BLaER1 treated with 17β-estradiol and CSF1 and Interleukin-3, amounts not matched to agents 10 nM and 100 nM (cell line): ENCODE data around the gene IQUB.

Source experiments
- H3K27ac ChIP-seq, 11 experiments: shearing (Covaris generic); formaldehyde crosslinking; 2 replicates each; pipeline ENCODE4 v1.8.1; 2022
- H3K27me3 ChIP-seq, 11 experiments: shearing (Covaris generic); formaldehyde crosslinking; 2 replicates each; pipeline ENCODE4 v1.8.1; 2022
- H3K36me3 ChIP-seq, 11 experiments: shearing (Covaris generic); formaldehyde crosslinking; 2 replicates each; pipeline ENCODE4 v1.8.1; 2022
- H3K4me1 ChIP-seq, 10 experiments: shearing (Covaris generic); formaldehyde crosslinking; 2 replicates each; pipeline ENCODE4 v1.8.1; 2022
- H3K4me2 ChIP-seq, 11 experiments: shearing (Covaris generic); formaldehyde crosslinking; 2 replicates each; pipeline ENCODE4 v1.8.1; 2022
- H3K4me3 ChIP-seq, 10 experiments: shearing (Covaris generic); formaldehyde crosslinking; 2 replicates each; pipeline ENCODE4 v1.8.1; 2022
- H3K9ac ChIP-seq, 11 experiments: shearing (Covaris generic); formaldehyde crosslinking; 2 replicates each; pipeline ENCODE4 v1.8.1; 2022
- H3K9me3 ChIP-seq, 11 experiments: shearing (Covaris generic); formaldehyde crosslinking; replicated peaks in 1 of 11; 2 replicates each; pipeline ENCODE4 v1.8.1; 2022
- H4K20me1 ChIP-seq, 11 experiments: shearing (Covaris generic); formaldehyde crosslinking; 2 replicates each; pipeline ENCODE4 v1.8.1; 2022
- Cebpa-rat ChIP-seq, 11 experiments: shearing (Covaris generic); IDR thresholded peaks; 2 replicates each; pipeline ENCODE4 v1.8.1; 2022

Gene IQUB

DNA sequence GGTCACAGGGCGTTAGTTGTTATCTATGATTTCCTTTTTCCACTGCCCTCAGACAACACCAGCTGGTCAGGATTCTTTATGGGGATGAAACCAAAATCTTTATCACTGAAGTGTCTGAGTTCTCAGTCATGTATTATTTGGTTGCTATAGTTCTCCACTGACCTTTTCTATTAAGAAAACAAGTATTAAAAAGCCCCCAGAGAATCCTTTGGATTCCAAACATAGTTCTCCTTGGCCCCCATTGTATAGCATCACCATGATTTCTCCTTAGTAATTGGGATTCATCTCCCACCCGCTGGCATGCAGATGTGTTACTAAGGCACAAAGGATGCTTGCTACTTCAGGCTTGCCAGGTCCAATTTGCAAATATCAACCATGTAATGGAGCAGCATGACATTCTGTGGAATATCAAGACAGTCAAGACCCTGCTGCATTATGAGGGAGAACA lies 94.3 kb downstream of the IQUB start:
- H3K9ac ChIP-seq: no peak overlapping the region
- no peak overlapping the region for H3K27ac ChIP-seq
- H3K9me3 ChIP-seq: no peaks in the 10 kb centered on the region
- no peaks in the 10 kb centered on the region for H3K36me3 ChIP-seq
- H3K4me3 ChIP-seq: no peak overlapping the region
- H3K27me3 ChIP-seq: no peaks in the 10 kb centered on the region
- H4K20me1 ChIP-seq: no peaks in the 10 kb centered on the region
- H3K4me2 ChIP-seq: no peak overlapping the region
- TF ChIP-seq Cebpa-rat (IDR thresholded peaks at IDR 0.05): no peak
- H3K4me1 ChIP-seq: peaks cover 0 to 7% (median 0%) of the 10 kb centered on the region in 10 experiments; a peak in 2 of 20 replicates

DNA sequence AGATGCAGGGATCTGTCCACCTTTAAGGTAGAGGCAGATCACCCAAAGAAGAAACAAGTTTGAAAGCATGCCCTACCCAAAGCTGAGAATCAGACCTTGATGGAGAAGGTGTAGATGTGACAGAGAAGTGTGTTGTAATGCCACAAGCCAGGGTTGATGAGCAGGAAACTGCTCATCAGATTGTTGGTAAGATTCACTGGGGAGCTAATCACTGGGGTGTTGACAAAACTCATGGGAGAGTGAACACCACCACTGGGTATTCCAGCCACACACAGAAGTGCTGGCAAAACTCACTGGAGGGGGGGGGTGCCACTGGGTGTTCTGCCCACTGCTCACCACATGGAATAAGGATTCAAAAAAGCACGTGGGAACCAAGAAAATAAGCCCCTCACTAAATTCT lies 95.2 kb downstream of the IQUB start:
- Histone ChIP-seq H4K20me1 (no peaks in the 10 kb centered on the region), H3K4me2 (0 out of 22 replicates have a peak overlapping the region, but pooled peaks of 1 of the 11 experiments have one; percentile 8), H3K9me3 (no peaks in the 10 kb centered on the region), H3K27ac (no peak overlapping the region), H3K27me3 (no peaks in the 10 kb centered on the region), H3K4me3 (no peak overlapping the region), H3K9ac (no peak overlapping the region), H3K36me3 (no peaks in the 10 kb centered on the region), H3K4me1 (peaks cover 0 to 7% (median 0%) of the 10 kb centered on the region in 10 experiments; a peak in 2 of 20 replicates)
- no peak for TF ChIP-seq Cebpa-rat (IDR thresholded peaks at IDR 0.05)

DNA sequence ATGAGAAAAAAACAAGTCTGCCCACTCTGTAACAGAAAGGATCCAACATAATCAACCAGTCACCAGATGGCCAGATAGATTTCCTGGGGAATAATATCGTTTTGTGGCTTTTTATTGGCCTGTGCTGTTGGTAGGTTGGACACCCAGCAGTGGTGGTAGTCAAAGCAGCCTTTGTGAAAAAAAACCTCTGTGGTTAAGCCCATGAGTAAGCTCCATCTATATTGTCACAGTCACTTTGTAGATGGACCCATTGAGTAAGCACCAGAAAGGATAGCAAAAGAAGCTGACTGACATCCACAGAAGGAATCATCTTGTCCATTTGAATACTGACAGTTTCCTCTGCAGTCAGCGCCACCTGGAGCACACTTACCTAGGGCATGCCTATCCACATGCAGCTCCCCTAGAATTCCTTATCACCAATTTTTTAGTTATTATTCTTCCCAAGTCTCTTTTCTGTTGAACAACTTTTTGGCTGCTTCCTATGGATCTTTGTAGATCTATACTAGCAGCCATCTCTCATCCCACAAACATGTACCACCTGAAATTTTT lies 96.9 kb downstream of the IQUB start:
- Histone ChIP-seq H3K36me3 (no peaks in the 10 kb centered on the region), H3K27me3 (no peaks in the 10 kb centered on the region), H4K20me1 (no peaks in the 10 kb centered on the region), H3K27ac (no peak overlapping the region), H3K9me3 (no peaks in the 10 kb centered on the region), H3K4me1 (peaks cover 0 to 4% (median 0%) of the 10 kb centered on the region in 10 experiments; a peak in 2 of 20 replicates), H3K4me3 (no peak overlapping the region), H3K4me2 (no peak overlapping the region), H3K9ac (no peak overlapping the region)
- TF ChIP-seq Cebpa-rat (IDR thresholded peaks at IDR 0.05): no peak

DNA sequence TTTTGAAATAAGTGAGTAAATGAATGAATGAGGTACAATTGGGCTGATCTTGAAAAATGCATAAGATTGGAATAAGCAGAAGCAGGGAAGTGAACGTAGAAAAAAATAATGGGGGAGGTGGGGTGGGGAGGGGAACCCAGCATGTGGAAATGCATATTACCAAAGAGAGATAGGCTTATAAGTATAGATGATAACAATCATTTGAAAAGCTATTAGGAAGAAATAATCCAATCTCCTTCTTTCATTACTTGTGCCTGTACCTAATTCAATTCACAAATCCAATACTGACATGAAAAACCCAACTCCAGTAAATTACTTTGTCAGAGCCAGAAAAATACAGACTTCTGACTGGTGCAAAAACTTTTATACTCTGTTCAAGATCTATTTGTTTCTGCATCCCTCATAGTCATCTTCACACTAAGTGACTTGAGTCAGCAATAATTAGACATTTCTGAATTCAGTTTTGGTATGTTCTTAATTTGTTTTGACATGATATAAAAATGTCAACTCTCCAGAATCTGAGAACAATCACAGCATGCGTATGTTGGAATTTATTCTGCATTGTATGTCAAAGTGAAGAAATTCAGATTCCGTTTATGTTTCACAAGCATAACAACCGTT lies 99.2 kb downstream of the IQUB start:
- Histone ChIP-seq H3K27me3 (no peaks in the 10 kb centered on the region), H3K9ac (no peak overlapping the region), H3K4me2 (no peak overlapping the region), H4K20me1 (no peaks in the 10 kb centered on the region), H3K27ac (no peak overlapping the region), H3K9me3 (no peaks in the 10 kb centered on the region), H3K36me3 (no peaks in the 10 kb centered on the region), H3K4me1 (peaks cover 0 to 4% (median 0%) of the 10 kb centered on the region in 10 experiments; a peak in 1 of 20 replicates), H3K4me3 (no peak overlapping the region)
- no peak for TF ChIP-seq Cebpa-rat (IDR thresholded peaks at IDR 0.05)

DNA sequence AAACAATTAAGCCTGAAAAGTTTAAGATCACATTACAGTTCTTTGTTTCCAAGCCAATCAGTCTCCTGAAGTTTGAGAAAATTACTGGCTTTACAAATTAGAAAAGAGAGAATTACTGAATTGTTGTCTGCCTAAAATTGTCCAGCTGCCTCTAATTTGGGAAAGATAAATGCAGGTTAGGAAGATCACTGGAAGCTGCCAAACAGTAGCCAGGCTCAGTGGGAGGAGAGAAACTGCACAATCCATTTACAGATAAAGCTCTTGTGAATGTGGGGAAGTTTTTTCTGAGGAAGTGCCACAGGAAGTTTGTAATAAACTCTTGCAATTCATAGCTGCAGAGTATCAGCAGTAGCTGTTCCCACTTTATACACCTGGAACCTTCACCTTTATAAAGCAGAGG lies 100.7 kb downstream of the IQUB start:
- Histone ChIP-seq H4K20me1 (no peaks in the 10 kb centered on the region), H3K9me3 (no peaks in the 10 kb centered on the region), H3K9ac (no peak overlapping the region), H3K27ac (no peak overlapping the region), H3K36me3 (no peaks in the 10 kb centered on the region), H3K4me1 (peaks cover 0 to 4% (median 0%) of the 10 kb centered on the region in 10 experiments; a peak in 1 of 20 replicates), H3K4me2 (no peak overlapping the region), H3K4me3 (no peak overlapping the region), H3K27me3 (no peaks in the 10 kb centered on the region)
- no peak for TF ChIP-seq Cebpa-rat (IDR thresholded peaks at IDR 0.05)

DNA sequence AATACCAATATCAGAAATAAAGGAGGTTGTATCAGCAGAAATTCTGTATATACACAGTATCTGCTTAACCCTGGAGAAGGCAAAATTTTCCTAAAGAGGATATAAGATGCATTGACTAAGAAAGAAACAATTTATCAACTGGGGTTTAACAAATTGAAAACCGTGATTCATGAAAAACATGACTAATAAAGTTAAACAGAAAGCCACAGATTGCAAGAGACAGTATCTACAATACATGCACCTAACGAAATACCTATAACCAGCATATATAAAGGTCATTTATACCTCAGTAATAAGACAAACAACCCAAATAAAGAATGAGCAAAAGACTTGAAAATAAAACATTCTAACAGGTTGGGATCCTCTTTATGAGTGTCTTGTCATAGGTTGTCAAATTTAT lies 101.8 kb downstream of the IQUB start:
- Histone ChIP-seq H3K36me3 (no peaks in the 10 kb centered on the region), H3K4me3 (no peak overlapping the region), H3K27ac (no peak overlapping the region), H3K9ac (no peak overlapping the region), H3K4me1 (peaks cover 0 to 4% (median 0%) of the 10 kb centered on the region in 10 experiments; a peak in 1 of 20 replicates), H4K20me1 (no peaks in the 10 kb centered on the region), H3K4me2 (no peak overlapping the region), H3K27me3 (no peaks in the 10 kb centered on the region), H3K9me3 (no peaks in the 10 kb centered on the region)
- TF ChIP-seq Cebpa-rat (IDR thresholded peaks at IDR 0.05): no peak

DNA sequence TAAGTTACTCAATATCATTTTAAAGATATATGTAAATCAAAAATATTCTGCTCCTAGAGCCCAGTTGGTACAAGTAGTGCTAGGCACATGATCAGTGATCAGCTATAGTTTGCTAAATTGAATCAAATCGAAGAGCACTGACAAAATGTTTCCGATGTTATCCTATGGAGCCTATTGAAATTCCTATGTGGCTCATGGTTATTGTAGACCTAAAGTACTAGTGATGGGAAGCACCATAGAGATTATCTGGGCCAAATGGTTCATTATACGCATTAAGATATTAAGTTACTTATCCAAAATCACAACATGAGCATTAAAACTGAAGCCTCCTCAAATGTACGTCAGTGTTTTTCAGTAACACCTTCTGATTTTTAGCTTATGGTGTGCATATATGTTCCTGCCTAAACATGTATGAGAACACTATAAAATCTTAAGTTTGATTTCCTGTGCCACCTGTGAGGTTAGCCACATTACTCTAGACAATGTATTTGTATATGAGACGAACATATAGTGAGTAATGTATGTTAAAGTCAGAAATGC lies 103.2 kb downstream of the IQUB start:
- TF ChIP-seq Cebpa-rat (IDR thresholded peaks at IDR 0.05): no peak
- no peak overlapping the region for H3K4me2 ChIP-seq
- no peaks in the 10 kb centered on the region for H3K36me3 ChIP-seq
- no peak overlapping the region for H3K4me3 ChIP-seq
- no peaks in the 10 kb centered on the region for H3K9me3 ChIP-seq
- H3K4me1 ChIP-seq: peaks cover 0 to 4% (median 0%) of the 10 kb centered on the region in 10 experiments; a peak in 1 of 20 replicates
- H3K9ac ChIP-seq: no peak overlapping the region
- no peaks in the 10 kb centered on the region for H4K20me1 ChIP-seq
- H3K27me3 ChIP-seq: no peaks in the 10 kb centered on the region
- H3K27ac ChIP-seq: no peak overlapping the region

DNA sequence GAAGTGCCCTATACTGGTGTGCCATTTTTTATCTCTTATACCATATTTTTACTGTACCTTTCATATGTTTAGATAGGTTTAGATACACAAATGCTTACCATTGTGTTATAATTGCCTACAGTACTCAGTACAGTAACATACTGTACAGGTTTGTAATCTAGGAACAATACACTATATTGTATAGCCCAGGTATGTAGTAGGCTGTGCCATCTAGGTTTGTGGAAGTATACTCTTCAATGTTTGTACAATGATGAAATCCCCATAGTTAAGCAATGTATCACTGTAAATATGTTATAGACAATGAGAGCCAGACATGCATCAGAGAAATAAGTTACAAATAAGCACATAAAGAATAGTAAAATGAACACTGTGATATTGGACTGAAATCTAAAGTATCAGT lies 109.1 kb downstream of the IQUB start:
- TF ChIP-seq Cebpa-rat (IDR thresholded peaks at IDR 0.05): no peak
- Histone ChIP-seq H4K20me1 (no peaks in the 10 kb centered on the region), H3K4me1 (no peaks in the 10 kb centered on the region), H3K9ac (no peak overlapping the region), H3K9me3 (peaks cover 0 to 5% (median 0%) of the 10 kb centered on the region in 11 experiments; a peak in 1 of 22 replicates), H3K27ac (no peak overlapping the region), H3K4me3 (no peak overlapping the region), H3K4me2 (no peak overlapping the region), H3K27me3 (no peaks in the 10 kb centered on the region), H3K36me3 (no peaks in the 10 kb centered on the region)

DNA sequence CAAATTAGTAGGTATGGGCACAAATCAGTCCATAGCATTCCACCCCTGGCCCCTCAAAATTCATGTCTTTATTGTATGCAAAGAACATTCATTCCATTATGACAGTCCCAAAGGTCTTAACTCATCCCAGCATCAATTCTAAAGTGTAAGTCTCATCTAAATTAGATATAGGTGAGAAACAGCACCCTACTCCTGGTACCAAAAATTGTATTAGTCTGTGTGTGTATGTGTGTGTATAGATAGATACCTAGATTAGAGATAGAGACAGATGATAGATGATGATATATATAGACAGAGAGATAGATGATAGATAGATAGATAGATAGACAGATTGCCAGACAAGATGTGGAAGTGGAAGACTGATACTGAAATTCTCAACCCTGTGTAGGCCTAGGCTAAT lies 109.9 kb downstream of the IQUB start:
- TF ChIP-seq Cebpa-rat (IDR thresholded peaks at IDR 0.05): no peak
- Histone ChIP-seq H3K4me1 (no peaks in the 10 kb centered on the region), H3K27me3 (no peaks in the 10 kb centered on the region), H3K4me2 (no peak overlapping the region), H4K20me1 (no peaks in the 10 kb centered on the region), H3K27ac (no peak overlapping the region), H3K4me3 (no peak overlapping the region), H3K9me3 (peaks cover 0 to 5% (median 0%) of the 10 kb centered on the region in 11 experiments; a peak in 1 of 22 replicates), H3K36me3 (no peaks in the 10 kb centered on the region), H3K9ac (no peak overlapping the region)

DNA sequence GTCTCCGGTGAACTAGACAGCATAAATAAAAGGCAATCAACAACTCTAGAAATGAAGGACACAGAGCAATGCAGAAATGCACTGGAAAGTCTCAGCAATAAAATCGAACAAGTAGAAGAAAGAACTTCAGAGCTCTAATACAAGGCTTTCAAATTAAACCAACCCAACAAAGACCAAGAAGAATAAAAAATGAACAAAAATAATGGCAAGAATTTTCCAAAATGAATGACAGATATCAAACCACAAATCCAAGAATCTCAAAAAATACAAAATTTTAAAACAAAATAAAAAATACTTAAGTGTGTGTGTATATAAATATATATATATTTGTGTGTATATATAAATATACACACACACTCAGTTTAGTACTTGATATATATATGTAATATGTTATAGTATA lies 110.8 kb downstream of the IQUB start:
- no peaks in the 10 kb centered on the region for H3K27me3 ChIP-seq
- no peak overlapping the region for H3K27ac ChIP-seq
- no peak overlapping the region for H3K9ac ChIP-seq
- no peak overlapping the region for H3K4me2 ChIP-seq
- TF ChIP-seq Cebpa-rat (IDR thresholded peaks at IDR 0.05): no peak
- H3K4me1 ChIP-seq: no peaks in the 10 kb centered on the region
- H3K9me3 ChIP-seq: peaks cover 2 to 7% (median 3%) of the 10 kb centered on the region in 11 experiments; a peak in 19 of 22 replicates
- no peak overlapping the region for H3K4me3 ChIP-seq
- H4K20me1 ChIP-seq: no peaks in the 10 kb centered on the region
- no peaks in the 10 kb centered on the region for H3K36me3 ChIP-seq
